HepG2 (cell line): ENCODE measurements around the gene DLX6. TPM values are rescaled to one million over a fixed set of nuclear protein-coding genes. Genes with fewer than 3 reads are reported as not detected.
A peak's percentile ranks its signal among the peaks of the same experiment; 100 is the strongest.

Source experiments
- AGO2 ChIP-seq: fragments of 200-400 bp; formaldehyde crosslinking; optimal IDR thresholded peaks from 2 replicates; pipeline ENCODE3; 2017; ENCODE audit warnings: mild to moderate bottlenecking, low read depth, low read length, moderate library complexity
- HNRNPLL ChIP-seq: fragments of 200-400 bp; formaldehyde crosslinking; IDR thresholded peaks from 2 replicates; pipeline ENCODE4 v1.6.1; 2017; ENCODE audit warnings: mild to moderate bottlenecking, low read depth, low read length; ENCODE audit not compliant: poor library complexity, severe bottlenecking
- ISL2 ChIP-seq: sonication (generic); formaldehyde crosslinking; IDR thresholded peaks from 2 replicates; pipeline ENCODE4 v1.5.0; 2020; ENCODE audit warnings: missing genetic modification reagents
- RARA ChIP-seq: IDR thresholded peaks from 2 replicates; pipeline ENCODE4 v1.6.1; 2016; ENCODE audit warnings: missing genetic modification reagents, missing compliant biosample characterization
- RFXAP ChIP-seq: sonication (generic); formaldehyde crosslinking; IDR thresholded peaks from 2 replicates; pipeline ENCODE4 v1.4.0; 2020; ENCODE audit warnings: missing genetic modification reagents, borderline replicate concordance
- ZFP90 ChIP-seq: sonication (generic); formaldehyde crosslinking; IDR thresholded peaks from 2 replicates; pipeline ENCODE4 v1.8.0; 2022; ENCODE audit warnings: missing genetic modification reagents, mild to moderate bottlenecking, inconsistent platforms, borderline replicate concordance
- ZNF33B ChIP-seq: sonication (generic); formaldehyde crosslinking; IDR thresholded peaks from 2 replicates; pipeline ENCODE4 v1.5.1; 2020; ENCODE audit warnings: mild to moderate bottlenecking, missing genetic modification reagents
- ZNF441 ChIP-seq: sonication (generic); formaldehyde crosslinking; IDR thresholded peaks from 2 replicates; pipeline ENCODE4 v1.7.0; 2021; ENCODE audit warnings: missing genetic modification reagents, borderline replicate concordance
- ZNF543 ChIP-seq: sonication (generic); formaldehyde crosslinking; IDR thresholded peaks from 2 replicates; pipeline ENCODE4 v1.4.0; 2020; ENCODE audit warnings: mild to moderate bottlenecking, missing genetic modification reagents
- ZNF556 ChIP-seq: sonication (generic); formaldehyde crosslinking; IDR thresholded peaks from 2 replicates; pipeline ENCODE4 v1.4.0; 2020; ENCODE audit warnings: mild to moderate bottlenecking, missing genetic modification reagents, borderline replicate concordance
- ZNF788 ChIP-seq: sonication (generic); formaldehyde crosslinking; IDR thresholded peaks from 2 replicates; pipeline ENCODE4 v1.5.0; 2020; ENCODE audit warnings: mild to moderate bottlenecking, missing genetic modification reagents, borderline replicate concordance
- ZNF800 ChIP-seq: sonication (generic); formaldehyde crosslinking; IDR thresholded peaks from 2 replicates; pipeline ENCODE4 v1.4.0; 2020; ENCODE audit warnings: missing genetic modification reagents
- ZNF891 ChIP-seq: sonication (generic); formaldehyde crosslinking; IDR thresholded peaks from 2 replicates; pipeline ENCODE4 v1.5.0; 2020; ENCODE audit warnings: mild to moderate bottlenecking, missing genetic modification reagents
- polyA plus RNA-seq, 8 experiments: library from polyadenylated mRNA; depleted of rRNA in 3 of 8; stranded (reverse) in 7 of 8; unstranded in 1 of 8; fragments of >200 nt; fragmentation: Illumina TruSeq in 4 of 8; extraction: Trizol in 4 of 8; gene quantifications; 2 replicates each; pipeline versions ENCODE4 v1.2.1 to v1.2.3, GENCODE V29; 2011 to 2016; ENCODE audit warnings: low read depth in 4 of 8, missing spikeins in 1 of 8, mixed read lengths in 1 of 8; ENCODE audit not compliant: insufficient read depth in 1 of 8
- total RNA-seq, 5 experiments: library from RNA; depleted of rRNA; stranded (reverse); fragments of >200 nt; fragmentation: Illumina TruSeq; extraction: Trizol; gene quantifications; 2 replicates each; pipeline ENCODE4 v1.2.3, GENCODE V29; 2016; ENCODE audit warnings: low read depth in 1 of 5
- TF ChIP-seq, protein P1 (sequence below): sonication (generic); formaldehyde crosslinking; IDR thresholded peaks from 2 replicates; pipeline ENCODE4 v1.5.1; 2020; ENCODE audit warnings: mild to moderate bottlenecking, missing genetic modification reagents, moderate library complexity
- TF ChIP-seq, protein P2 (sequence below): IDR thresholded peaks from 2 replicates; pipeline ENCODE4 v1.6.1; 2012; ENCODE audit warnings: inconsistent platforms
- TF ChIP-seq, protein P3 (sequence below): sonication (generic); formaldehyde crosslinking; IDR thresholded peaks from 2 replicates; pipeline ENCODE4 v1.5.0; 2020; ENCODE audit warnings: mild to moderate bottlenecking, missing genetic modification reagents, moderate library complexity
- TF ChIP-seq, protein P4 (sequence below): sonication (generic); formaldehyde crosslinking; IDR thresholded peaks from 2 replicates; pipeline ENCODE4 v1.9.0; 2022; ENCODE audit warnings: missing genetic modification reagents, mild to moderate bottlenecking, borderline replicate concordance

Gene DLX6
- total and polyA plus RNA-seq, 2 of the 13 experiments (the other 11 are each of a cell fraction or from before 2014, with no cell fraction given), result 3.5 to 5.5 TPM

GRCh38 chr7:97006816-97007582, 1.6 kb downstream of the DLX6 start (continued):
- TF ChIP-seq, protein P1, sequence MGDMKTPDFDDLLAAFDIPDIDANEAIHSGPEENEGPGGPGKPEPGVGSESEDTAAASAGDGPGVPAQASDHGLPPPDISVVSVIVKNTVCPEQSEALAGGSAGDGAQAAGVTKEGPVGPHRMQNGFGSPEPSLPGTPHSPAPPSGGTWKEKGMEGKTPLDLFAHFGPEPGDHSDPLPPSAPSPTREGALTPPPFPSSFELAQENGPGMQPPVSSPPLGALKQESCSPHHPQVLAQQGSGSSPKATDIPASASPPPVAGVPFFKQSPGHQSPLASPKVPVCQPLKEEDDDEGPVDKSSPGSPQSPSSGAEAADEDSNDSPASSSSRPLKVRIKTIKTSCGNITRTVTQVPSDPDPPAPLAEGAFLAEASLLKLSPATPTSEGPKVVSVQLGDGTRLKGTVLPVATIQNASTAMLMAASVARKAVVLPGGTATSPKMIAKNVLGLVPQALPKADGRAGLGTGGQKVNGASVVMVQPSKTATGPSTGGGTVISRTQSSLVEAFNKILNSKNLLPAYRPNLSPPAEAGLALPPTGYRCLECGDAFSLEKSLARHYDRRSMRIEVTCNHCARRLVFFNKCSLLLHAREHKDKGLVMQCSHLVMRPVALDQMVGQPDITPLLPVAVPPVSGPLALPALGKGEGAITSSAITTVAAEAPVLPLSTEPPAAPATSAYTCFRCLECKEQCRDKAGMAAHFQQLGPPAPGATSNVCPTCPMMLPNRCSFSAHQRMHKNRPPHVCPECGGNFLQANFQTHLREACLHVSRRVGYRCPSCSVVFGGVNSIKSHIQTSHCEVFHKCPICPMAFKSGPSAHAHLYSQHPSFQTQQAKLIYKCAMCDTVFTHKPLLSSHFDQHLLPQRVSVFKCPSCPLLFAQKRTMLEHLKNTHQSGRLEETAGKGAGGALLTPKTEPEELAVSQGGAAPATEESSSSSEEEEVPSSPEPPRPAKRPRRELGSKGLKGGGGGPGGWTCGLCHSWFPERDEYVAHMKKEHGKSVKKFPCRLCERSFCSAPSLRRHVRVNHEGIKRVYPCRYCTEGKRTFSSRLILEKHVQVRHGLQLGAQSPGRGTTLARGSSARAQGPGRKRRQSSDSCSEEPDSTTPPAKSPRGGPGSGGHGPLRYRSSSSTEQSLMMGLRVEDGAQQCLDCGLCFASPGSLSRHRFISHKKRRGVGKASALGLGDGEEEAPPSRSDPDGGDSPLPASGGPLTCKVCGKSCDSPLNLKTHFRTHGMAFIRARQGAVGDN, result peak; percentile 68; the same call in 1 of the 2 replicates
- TF ChIP-seq, protein P2, sequence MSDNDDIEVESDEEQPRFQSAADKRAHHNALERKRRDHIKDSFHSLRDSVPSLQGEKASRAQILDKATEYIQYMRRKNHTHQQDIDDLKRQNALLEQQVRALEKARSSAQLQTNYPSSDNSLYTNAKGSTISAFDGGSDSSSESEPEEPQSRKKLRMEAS, result peak; percentile 39; the same call in 1 of the 2 replicates
- TF ChIP-seq ZNF33B (CRISPR knock-in tag), result 0 out of 2 replicates have a peak, but pooled peaks have one; percentile 30
- peak; percentile 8; the same call in 1 of the 2 replicates for TF ChIP-seq ISL2 (CRISPR knock-in tag)
- peak; percentile 70; the same call in 1 of the 2 replicates for TF ChIP-seq ZNF800
- TF ChIP-seq ZNF788 (CRISPR knock-in tag), result 0 out of 2 replicates have a peak, but pooled peaks have one; percentile 47
- 0 out of 2 replicates have a peak, but pooled peaks have one; percentile 1 for TF ChIP-seq ZNF891 (CRISPR knock-in tag)
- TF ChIP-seq AGO2, result peak; percentile 3
- TF ChIP-seq RFXAP (CRISPR knock-in tag), result 0 out of 2 replicates have a peak, but pooled peaks have one; percentile 22
- peak; percentile 10; the same call in 1 of the 2 replicates for TF ChIP-seq ZNF556 (CRISPR knock-in tag)
- TF ChIP-seq ZFP90, result peak; percentile 46; the same call in 1 of the 2 replicates
- TF ChIP-seq ZNF543 (CRISPR knock-in tag), result 0 out of 2 replicates have a peak, but pooled peaks have one; percentile 33
- TF ChIP-seq, protein P3, sequence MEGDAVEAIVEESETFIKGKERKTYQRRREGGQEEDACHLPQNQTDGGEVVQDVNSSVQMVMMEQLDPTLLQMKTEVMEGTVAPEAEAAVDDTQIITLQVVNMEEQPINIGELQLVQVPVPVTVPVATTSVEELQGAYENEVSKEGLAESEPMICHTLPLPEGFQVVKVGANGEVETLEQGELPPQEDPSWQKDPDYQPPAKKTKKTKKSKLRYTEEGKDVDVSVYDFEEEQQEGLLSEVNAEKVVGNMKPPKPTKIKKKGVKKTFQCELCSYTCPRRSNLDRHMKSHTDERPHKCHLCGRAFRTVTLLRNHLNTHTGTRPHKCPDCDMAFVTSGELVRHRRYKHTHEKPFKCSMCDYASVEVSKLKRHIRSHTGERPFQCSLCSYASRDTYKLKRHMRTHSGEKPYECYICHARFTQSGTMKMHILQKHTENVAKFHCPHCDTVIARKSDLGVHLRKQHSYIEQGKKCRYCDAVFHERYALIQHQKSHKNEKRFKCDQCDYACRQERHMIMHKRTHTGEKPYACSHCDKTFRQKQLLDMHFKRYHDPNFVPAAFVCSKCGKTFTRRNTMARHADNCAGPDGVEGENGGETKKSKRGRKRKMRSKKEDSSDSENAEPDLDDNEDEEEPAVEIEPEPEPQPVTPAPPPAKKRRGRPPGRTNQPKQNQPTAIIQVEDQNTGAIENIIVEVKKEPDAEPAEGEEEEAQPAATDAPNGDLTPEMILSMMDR (CRISPR knock-in tag), result peak; percentile 6; the same call in 1 of the 2 replicates
- TF ChIP-seq, protein P4, sequence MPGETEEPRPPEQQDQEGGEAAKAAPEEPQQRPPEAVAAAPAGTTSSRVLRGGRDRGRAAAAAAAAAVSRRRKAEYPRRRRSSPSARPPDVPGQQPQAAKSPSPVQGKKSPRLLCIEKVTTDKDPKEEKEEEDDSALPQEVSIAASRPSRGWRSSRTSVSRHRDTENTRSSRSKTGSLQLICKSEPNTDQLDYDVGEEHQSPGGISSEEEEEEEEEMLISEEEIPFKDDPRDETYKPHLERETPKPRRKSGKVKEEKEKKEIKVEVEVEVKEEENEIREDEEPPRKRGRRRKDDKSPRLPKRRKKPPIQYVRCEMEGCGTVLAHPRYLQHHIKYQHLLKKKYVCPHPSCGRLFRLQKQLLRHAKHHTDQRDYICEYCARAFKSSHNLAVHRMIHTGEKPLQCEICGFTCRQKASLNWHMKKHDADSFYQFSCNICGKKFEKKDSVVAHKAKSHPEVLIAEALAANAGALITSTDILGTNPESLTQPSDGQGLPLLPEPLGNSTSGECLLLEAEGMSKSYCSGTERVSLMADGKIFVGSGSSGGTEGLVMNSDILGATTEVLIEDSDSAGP (CRISPR knock-in tag), result peak; percentile 50
- TF ChIP-seq HNRNPLL, result peak; percentile 80
- TF ChIP-seq RARA, result 0 out of 2 replicates have a peak, but pooled peaks have one; percentile 5
- TF ChIP-seq ZNF441 (CRISPR knock-in tag), result 0 out of 2 replicates have a peak, but pooled peaks have one; percentile 5
